ENCODE measurements around the gene TAF11L10.
"Not testable (repeated sequence)": the region's sequence is repeated elsewhere in the genome, so short reads cannot be mapped to it uniquely, and the experiment has no call there.

TAF11L10 gene

GRCh38 chr5:17603880-17604279 lies 6.3 kb upstream of the TAF11L10 start, which contains the start of gene TAF11L11:
Gene TAF11L11, plus strand, starts transcription at chr5:17604183.
- H3K36me3 ChIP-seq (ENCODE audit: control insufficient read depth in 5 of 5, insufficient read depth in 5 of 5, low read length in 5 of 5); H3K27me3 ChIP-seq (ENCODE audit: control insufficient read depth in 5 of 5, insufficient read depth in 4 of 5, low read length in 5 of 5); H3K9ac ChIP-seq (ENCODE audit: low read length in 5 of 5); H3K4me1 ChIP-seq (ENCODE audit: control insufficient read depth in 5 of 5, insufficient read depth in 5 of 5, low read length in 5 of 5); H3K4me3 ChIP-seq (ENCODE audit: low read depth in 1 of 5, low read length in 5 of 5); H3K9me3 ChIP-seq (ENCODE audit: control insufficient read depth in 5 of 5, low read length in 5 of 5); H3K27ac ChIP-seq (ENCODE audit: low read depth, low read length): not testable (repeated sequence)

GRCh38 chr5:17594255-17594654 lies 3.4 kb downstream of the TAF11L10 start, which contains the start of gene TAF11L9:
Gene TAF11L9, minus strand, starts transcription at chr5:17594394.
- not testable (repeated sequence) for H3K4me1 ChIP-seq (ENCODE audit: control insufficient read depth in 5 of 5, insufficient read depth in 5 of 5, low read length in 5 of 5); H3K27me3 ChIP-seq (ENCODE audit: control insufficient read depth in 5 of 5, insufficient read depth in 4 of 5, low read length in 5 of 5)

GRCh38 chr5:17590860-17591259 lies 6.8 kb downstream of the TAF11L10 start, which contains the start of gene TAF11L8:
Gene TAF11L8, minus strand, starts transcription at chr5:17590960.
- not testable (repeated sequence) for H3K9ac ChIP-seq (ENCODE audit: low read length in 5 of 5); H3K27ac ChIP-seq (ENCODE audit: low read depth, low read length); H3K36me3 ChIP-seq (ENCODE audit: control insufficient read depth in 5 of 5, insufficient read depth in 5 of 5, low read length in 5 of 5); H3K4me3 ChIP-seq (ENCODE audit: low read depth in 1 of 5, low read length in 5 of 5); H3K4me1 ChIP-seq (ENCODE audit: control insufficient read depth in 5 of 5, insufficient read depth in 5 of 5, low read length in 5 of 5); H3K27me3 ChIP-seq (ENCODE audit: control insufficient read depth in 5 of 5, insufficient read depth in 4 of 5, low read length in 5 of 5); H3K9me3 ChIP-seq (ENCODE audit: control insufficient read depth in 5 of 5, low read length in 5 of 5)

More at GRCh38 chr5:17594255-17594654, 3.4 kb downstream of the TAF11L10 start, which contains the start of gene TAF11L9:
- not testable (repeated sequence) for H3K4me3 ChIP-seq (ENCODE audit: low read depth in 1 of 5, low read length in 5 of 5); H3K36me3 ChIP-seq (ENCODE audit: control insufficient read depth in 5 of 5, insufficient read depth in 5 of 5, low read length in 5 of 5); H3K27ac ChIP-seq (ENCODE audit: low read depth, low read length); H3K9ac ChIP-seq (ENCODE audit: low read length in 5 of 5); H3K9me3 ChIP-seq (ENCODE audit: control insufficient read depth in 5 of 5, low read length in 5 of 5)

GRCh38 chr5:17585658-17586057 lies 12.0 kb downstream of the TAF11L10 start, which contains the start of gene TAF11L7:
Gene TAF11L7, minus strand, starts transcription at chr5:17585758.
- not testable (repeated sequence) for H3K9ac ChIP-seq (ENCODE audit: low read length in 5 of 5); H3K9me3 ChIP-seq (ENCODE audit: control insufficient read depth in 5 of 5, low read length in 5 of 5); H3K4me3 ChIP-seq (ENCODE audit: low read depth in 1 of 5, low read length in 5 of 5); H3K4me1 ChIP-seq (ENCODE audit: control insufficient read depth in 5 of 5, insufficient read depth in 5 of 5, low read length in 5 of 5); H3K27ac ChIP-seq (ENCODE audit: low read depth, low read length); H3K36me3 ChIP-seq (ENCODE audit: control insufficient read depth in 5 of 5, insufficient read depth in 5 of 5, low read length in 5 of 5); H3K27me3 ChIP-seq (ENCODE audit: control insufficient read depth in 5 of 5, insufficient read depth in 4 of 5, low read length in 5 of 5)
